ENCODE measurements around the gene JOSD1.
A peak's percentile ranks its signal among the peaks of the same experiment; 100 is the strongest.

JOSD1 gene

GRCh38 chr22:38720350-38720749 lies 19.6 kb upstream of the JOSD1 start:
- in situ Hi-C loops (cut with HindIII; ENCODE audit: low sequenced_read_pairs), result no loop called here
- DNase-seq (ENCODE audit: low read depth, low spot score), result no peak
- H3K4me3 ChIP-seq (ENCODE audit: low read depth, low read length), result no peak overlapping the region
- TF ChIP-seq CTCF (IDR thresholded peaks at IDR 0.05; ENCODE audit: low read depth, low read length), result no peak

DNA sequence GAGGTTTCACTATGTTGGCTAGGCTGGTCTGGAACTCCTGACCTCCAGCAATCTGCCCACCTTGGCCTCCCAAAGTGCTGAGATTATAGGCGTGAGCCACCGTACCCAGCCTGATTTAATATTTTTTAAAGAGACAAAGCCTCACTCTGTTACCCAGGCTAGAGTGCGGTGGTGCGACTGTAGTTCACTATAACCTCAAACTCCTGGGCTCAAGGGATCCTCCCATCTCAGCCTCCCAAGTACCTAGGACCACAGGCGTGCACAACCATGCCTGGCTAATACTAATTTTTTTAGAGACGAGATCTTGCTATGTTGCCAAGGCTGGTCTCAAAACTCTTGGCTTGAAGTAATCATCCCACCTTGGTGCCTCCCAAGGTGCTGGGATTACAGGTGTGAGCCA lies 18.5 kb upstream of the JOSD1 start:
- in situ Hi-C loops (cut with HindIII; ENCODE audit: low sequenced_read_pairs), result no loop called here
- TF ChIP-seq CTCF (IDR thresholded peaks at IDR 0.05; ENCODE audit: low read depth, low read length), result no peak

DNA sequence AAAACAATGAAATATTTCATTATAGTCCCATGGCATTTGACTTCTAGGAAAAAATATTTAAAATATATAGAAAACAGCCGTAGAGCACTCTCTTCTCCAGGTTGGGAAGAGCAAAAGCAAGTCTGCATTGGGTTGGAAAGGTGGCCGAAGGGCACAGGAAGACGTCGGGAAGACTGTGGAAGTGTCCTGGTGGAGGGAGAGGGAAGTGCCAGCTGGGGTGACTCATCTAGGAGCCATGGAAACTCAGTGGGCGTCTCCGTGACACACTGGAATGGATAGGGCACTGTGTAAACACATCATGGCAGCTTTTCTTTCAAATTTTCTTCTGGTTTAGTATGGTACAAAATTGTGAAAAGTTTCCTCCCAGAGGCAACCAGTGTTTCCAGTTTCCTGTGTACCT lies 17.7 kb upstream of the JOSD1 start:
- TF ChIP-seq CTCF (IDR thresholded peaks at IDR 0.05; ENCODE audit: low read depth, low read length), result peak; percentile 69
- no peak overlapping the region for H3K4me3 ChIP-seq (ENCODE audit: low read depth, low read length)
- DNase-seq (ENCODE audit: low read depth, low spot score), result peak; percentile 65
- in situ Hi-C loops (cut with HindIII; ENCODE audit: low sequenced_read_pairs), result no loop called here

More for the DNA sequence above, 18.5 kb upstream of the JOSD1 start:
- H3K4me3 ChIP-seq (ENCODE audit: low read depth, low read length), result no peak overlapping the region
- DNase-seq (ENCODE audit: low read depth, low spot score), result no peak

GRCh38 chr22:38717244-38717643 lies 16.5 kb upstream of the JOSD1 start:
- DNase-seq (ENCODE audit: low read depth, low spot score), result no peak
- no peak for TF ChIP-seq CTCF (IDR thresholded peaks at IDR 0.05; ENCODE audit: low read depth, low read length)
- H3K4me3 ChIP-seq (ENCODE audit: low read depth, low read length), result no peak overlapping the region
- in situ Hi-C loops (cut with HindIII; ENCODE audit: low sequenced_read_pairs), result no loop called here

DNA sequence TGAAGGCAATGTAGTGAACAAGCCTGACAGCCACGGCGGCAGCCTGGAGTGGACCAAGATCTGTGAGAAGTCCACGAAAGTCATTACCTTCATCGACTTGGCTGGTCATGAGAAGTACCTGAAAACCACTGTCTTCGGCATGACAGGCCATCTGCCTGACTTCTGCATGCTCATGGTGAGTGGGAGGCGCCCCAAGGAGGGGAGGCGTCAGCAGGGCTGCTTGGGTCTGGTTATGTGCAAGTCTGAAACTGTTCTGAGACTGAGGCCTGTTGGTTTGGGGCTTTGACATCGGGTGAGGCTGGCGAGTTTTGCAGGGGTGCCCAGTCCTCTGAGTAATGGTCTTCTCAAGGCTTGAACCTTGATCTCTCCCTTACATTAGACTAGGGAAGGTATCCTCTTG lies 16.1 kb upstream of the JOSD1 start:
- DNase-seq (ENCODE audit: low read depth, low spot score), result no peak
- in situ Hi-C loops (cut with HindIII; ENCODE audit: low sequenced_read_pairs), result no loop called here
- no peak for TF ChIP-seq CTCF (IDR thresholded peaks at IDR 0.05; ENCODE audit: low read depth, low read length)
- H3K4me3 ChIP-seq (ENCODE audit: low read depth, low read length), result no peak overlapping the region

- in situ Hi-C loops (cut with HindIII; ENCODE audit: low sequenced_read_pairs), result no loop called here
- H3K4me3 ChIP-seq (ENCODE audit: low read depth, low read length), result no peak overlapping the region
- TF ChIP-seq CTCF (IDR thresholded peaks at IDR 0.05; ENCODE audit: low read depth, low read length), result no peak
- no peak for DNase-seq (ENCODE audit: low read depth, low spot score)
Observed at GRCh38 chr22:38716271-38716670, 15.5 kb upstream of the JOSD1 start.

GRCh38 chr22:38715852-38716251 lies 15.1 kb upstream of the JOSD1 start:
- in situ Hi-C loops (cut with HindIII; ENCODE audit: low sequenced_read_pairs), result no loop called here
- no peak overlapping the region for H3K4me3 ChIP-seq (ENCODE audit: low read depth, low read length)
- no peak for TF ChIP-seq CTCF (IDR thresholded peaks at IDR 0.05; ENCODE audit: low read depth, low read length)
- DNase-seq (ENCODE audit: low read depth, low spot score), result no peak

Data from astrocyte of the spinal cord (primary cell).